ENCODE results near the gene RHOU. TPM values are rescaled to one million over a fixed set of nuclear protein-coding genes. Genes with fewer than 3 reads are reported as not detected.

RHOU gene
- total RNA-seq, 1 donor from 2014 or later, result 6.1 TPM

- no peak for DNase-seq (ENCODE audit: low read depth)
- Mint-ChIP-seq H3K4me3 (ENCODE audit: unreplicated experiment) (no peak overlapping the region), H3K36me3 (ENCODE audit: low read depth, unreplicated experiment) (no peaks in the 10 kb centered on the region), H3K27ac (ENCODE audit: unreplicated experiment) (no peak overlapping the region), H3K9me3 (ENCODE audit: unreplicated experiment) (peaks cover 2% of the 10 kb centered on the region), H3K4me1 (ENCODE audit: low read depth, unreplicated experiment) (peaks cover 3% of the 10 kb centered on the region), H3K27me3 (ENCODE audit: low read depth, unreplicated experiment) (peaks cover 19% of the 10 kb centered on the region)
- FAIRE-seq, result no peak
- Histone ChIP-seq H3K9ac (ENCODE audit: low read length) (no peak overlapping the region), H3K79me2 (ENCODE audit: insufficient read depth, low read length) (no peaks in the 10 kb centered on the region), H3K4me1 (ENCODE audit: insufficient read depth, low read length) (peaks cover 2% of the 10 kb centered on the region), H3K27ac (ENCODE audit: low read depth, low read length) (no peak overlapping the region), H3K36me3 (ENCODE audit: insufficient read depth, low read length) (no peaks in the 10 kb centered on the region), H2AFZ (ENCODE audit: low read depth, low read length) (no peak overlapping the region), H3K9me3 (ENCODE audit: insufficient read depth, low read depth, low read length) (no peaks in the 10 kb centered on the region), H3K4me2 (ENCODE audit: low read length) (no peak overlapping the region), H3K27me3 (ENCODE audit: insufficient read depth, low read length) (no peaks in the 10 kb centered on the region), H3K4me3 (ENCODE audit: insufficient read depth, low read depth, low read length) (no peak overlapping the region), H4K20me1 (ENCODE audit: insufficient read depth, low read length) (no peaks in the 10 kb centered on the region)
- TF ChIP-seq CTCF (IDR thresholded peaks at IDR 0.05; ENCODE audit: insufficient read depth, low read depth, low read length) (no peak), EZH2 (IDR thresholded peaks at IDR 0.05; ENCODE audit: insufficient read depth, low read length) (no peak)
Observed at GRCh38 chr1:228776449-228776848, 41.2 kb downstream of the RHOU start.

- Histone ChIP-seq H3K9me3 (ENCODE audit: insufficient read depth, low read depth, low read length) (no peaks in the 10 kb centered on the region), H2AFZ (ENCODE audit: low read depth, low read length) (no peak overlapping the region), H3K4me3 (ENCODE audit: insufficient read depth, low read depth, low read length) (no peak overlapping the region), H3K9ac (ENCODE audit: low read length) (no peak overlapping the region), H3K27me3 (ENCODE audit: insufficient read depth, low read length) (no peaks in the 10 kb centered on the region), H4K20me1 (ENCODE audit: insufficient read depth, low read length) (no peaks in the 10 kb centered on the region), H3K27ac (ENCODE audit: low read depth, low read length) (no peak overlapping the region), H3K4me2 (ENCODE audit: low read length) (no peak overlapping the region), H3K79me2 (ENCODE audit: insufficient read depth, low read length) (no peaks in the 10 kb centered on the region), H3K4me1 (ENCODE audit: insufficient read depth, low read length) (peaks cover 5% of the 10 kb centered on the region), H3K36me3 (ENCODE audit: insufficient read depth, low read length) (no peaks in the 10 kb centered on the region)
- FAIRE-seq (no peak), DNase-seq (ENCODE audit: low read depth) (no peak)
- TF ChIP-seq CTCF (IDR thresholded peaks at IDR 0.05; ENCODE audit: insufficient read depth, low read depth, low read length), result no peak
- no peak for TF ChIP-seq EZH2 (IDR thresholded peaks at IDR 0.05; ENCODE audit: insufficient read depth, low read length)
- Mint-ChIP-seq H3K4me1 (ENCODE audit: low read depth, unreplicated experiment) (peaks cover 3% of the 10 kb centered on the region), H3K36me3 (ENCODE audit: low read depth, unreplicated experiment) (no peaks in the 10 kb centered on the region), H3K27ac (ENCODE audit: unreplicated experiment) (no peak overlapping the region), H3K27me3 (ENCODE audit: low read depth, unreplicated experiment) (peaks cover 19% of the 10 kb centered on the region), H3K4me3 (ENCODE audit: unreplicated experiment) (no peak overlapping the region), H3K9me3 (ENCODE audit: unreplicated experiment) (peaks cover 2% of the 10 kb centered on the region)
Observed at GRCh38 chr1:228777236-228777635, 42.0 kb downstream of the RHOU start.

- H3K4me3 Mint-ChIP-seq (ENCODE audit: unreplicated experiment), result no peak overlapping the region
- no peaks in the 10 kb centered on the region for H3K36me3 ChIP-seq (ENCODE audit: insufficient read depth, low read length)
- H3K27me3 ChIP-seq (ENCODE audit: insufficient read depth, low read length), result no peaks in the 10 kb centered on the region
- DNase-seq (ENCODE audit: low read depth), result no peak
- H3K27ac ChIP-seq (ENCODE audit: low read depth, low read length), result no peak overlapping the region
- no peak overlapping the region for H3K4me2 ChIP-seq (ENCODE audit: low read length)
- H3K4me3 ChIP-seq (ENCODE audit: insufficient read depth, low read depth, low read length), result no peak overlapping the region
- no peak overlapping the region for H3K9ac ChIP-seq (ENCODE audit: low read length)
- peaks cover 5% of the 10 kb centered on the region for H3K4me1 ChIP-seq (ENCODE audit: insufficient read depth, low read length)
- TF ChIP-seq CTCF (IDR thresholded peaks at IDR 0.05; ENCODE audit: insufficient read depth, low read depth, low read length), result no peak
- no peak for TF ChIP-seq EZH2 (IDR thresholded peaks at IDR 0.05; ENCODE audit: insufficient read depth, low read length)
- H3K27ac Mint-ChIP-seq (ENCODE audit: unreplicated experiment), result no peak overlapping the region
- peaks cover 3% of the 10 kb centered on the region for H3K4me1 Mint-ChIP-seq (ENCODE audit: low read depth, unreplicated experiment)
- no peaks in the 10 kb centered on the region for H4K20me1 ChIP-seq (ENCODE audit: insufficient read depth, low read length)
- no peaks in the 10 kb centered on the region for H3K36me3 Mint-ChIP-seq (ENCODE audit: low read depth, unreplicated experiment)
- no peaks in the 10 kb centered on the region for H3K9me3 ChIP-seq (ENCODE audit: insufficient read depth, low read depth, low read length)
- FAIRE-seq, result no peak
- peaks cover 19% of the 10 kb centered on the region for H3K27me3 Mint-ChIP-seq (ENCODE audit: low read depth, unreplicated experiment)
- no peak overlapping the region for H2AFZ ChIP-seq (ENCODE audit: low read depth, low read length)
- no peaks in the 10 kb centered on the region for H3K79me2 ChIP-seq (ENCODE audit: insufficient read depth, low read length)
- H3K9me3 Mint-ChIP-seq (ENCODE audit: unreplicated experiment), result peaks cover 2% of the 10 kb centered on the region
Observed at GRCh38 chr1:228778026-228778425, 42.7 kb downstream of the RHOU start.

Measured in astrocyte (in vitro differentiated cells and primary cell).